Epithelial cell of esophagus (primary cell): ENCODE results near the gene ITGBL1.
"Not testable (repeated sequence)": the region's sequence is repeated elsewhere in the genome, so short reads cannot be mapped to it uniquely, and the experiment has no call there.

Experiments used
- DNase-seq: peaks from one replicate; pipeline ENCODE4 v3.0.0; 2010; ENCODE audit warnings: low read depth
- H3K4me3 ChIP-seq: 2 replicates; pipeline ENCODE4 v1.5.1; 2011; ENCODE audit warnings: mild to moderate bottlenecking, low read length, control low read depth
- TF ChIP-seq, protein P1 (sequence below): IDR thresholded peaks from 2 replicates; pipeline ENCODE4 v1.5.1; 2011; ENCODE audit warnings: low read depth, mild to moderate bottlenecking, low read length, control low read depth, inconsistent platforms; ENCODE audit not compliant: insufficient read depth; ENCODE audit errors: missing control alignments

Gene ITGBL1

DNA sequence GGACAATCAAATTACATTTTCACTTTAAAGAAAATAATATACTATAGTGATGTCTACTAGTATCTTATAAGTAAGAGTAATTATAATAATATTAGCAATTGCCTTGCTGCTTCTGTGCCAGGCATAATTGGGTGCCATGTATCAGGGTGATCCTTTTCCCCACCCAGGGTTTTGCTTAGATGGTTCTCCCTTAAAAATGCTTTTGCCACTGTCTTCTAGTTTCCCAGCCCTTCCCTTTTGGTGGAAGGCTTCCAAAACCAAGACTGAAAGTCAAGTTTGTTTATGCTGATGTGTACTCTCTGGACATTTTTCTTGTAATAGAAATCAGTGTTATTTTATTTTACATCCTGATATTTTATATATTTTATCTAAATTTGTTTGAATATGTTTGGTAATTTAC lies 77.8 kb downstream of the ITGBL1 start:
- TF ChIP-seq, protein P1, sequence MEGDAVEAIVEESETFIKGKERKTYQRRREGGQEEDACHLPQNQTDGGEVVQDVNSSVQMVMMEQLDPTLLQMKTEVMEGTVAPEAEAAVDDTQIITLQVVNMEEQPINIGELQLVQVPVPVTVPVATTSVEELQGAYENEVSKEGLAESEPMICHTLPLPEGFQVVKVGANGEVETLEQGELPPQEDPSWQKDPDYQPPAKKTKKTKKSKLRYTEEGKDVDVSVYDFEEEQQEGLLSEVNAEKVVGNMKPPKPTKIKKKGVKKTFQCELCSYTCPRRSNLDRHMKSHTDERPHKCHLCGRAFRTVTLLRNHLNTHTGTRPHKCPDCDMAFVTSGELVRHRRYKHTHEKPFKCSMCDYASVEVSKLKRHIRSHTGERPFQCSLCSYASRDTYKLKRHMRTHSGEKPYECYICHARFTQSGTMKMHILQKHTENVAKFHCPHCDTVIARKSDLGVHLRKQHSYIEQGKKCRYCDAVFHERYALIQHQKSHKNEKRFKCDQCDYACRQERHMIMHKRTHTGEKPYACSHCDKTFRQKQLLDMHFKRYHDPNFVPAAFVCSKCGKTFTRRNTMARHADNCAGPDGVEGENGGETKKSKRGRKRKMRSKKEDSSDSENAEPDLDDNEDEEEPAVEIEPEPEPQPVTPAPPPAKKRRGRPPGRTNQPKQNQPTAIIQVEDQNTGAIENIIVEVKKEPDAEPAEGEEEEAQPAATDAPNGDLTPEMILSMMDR, result no peak
- no peak for DNase-seq
- H3K4me3 ChIP-seq, result no peak overlapping the region

DNA sequence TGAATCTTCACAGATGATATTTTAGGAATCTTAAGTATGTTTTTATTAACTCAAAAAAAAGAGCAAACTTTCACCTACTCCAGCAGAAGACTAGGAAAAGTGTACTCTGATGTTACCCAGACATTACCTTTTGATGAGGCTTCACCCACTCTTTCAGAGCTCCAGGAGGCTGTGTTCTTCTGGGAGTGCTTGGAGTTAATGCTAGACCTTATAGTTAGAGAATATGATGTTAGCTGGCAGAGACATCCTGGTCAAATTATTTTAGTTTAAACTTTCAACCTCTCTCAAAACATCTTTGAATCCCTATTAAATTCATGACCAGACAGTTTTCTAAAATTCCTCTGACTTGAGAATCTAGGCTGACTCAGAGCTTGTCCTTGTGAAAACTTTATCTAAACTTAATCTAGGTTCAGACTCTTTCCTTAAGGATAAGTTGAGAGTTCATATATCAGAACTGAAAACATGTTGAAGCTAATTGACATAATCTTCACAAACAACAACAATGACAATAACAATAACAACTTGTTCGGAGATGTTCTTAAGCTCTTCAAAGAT lies 82.8 kb downstream of the ITGBL1 start:
- TF ChIP-seq, protein P1, result no peak
- no peak overlapping the region for H3K4me3 ChIP-seq
- no peak for DNase-seq

DNA sequence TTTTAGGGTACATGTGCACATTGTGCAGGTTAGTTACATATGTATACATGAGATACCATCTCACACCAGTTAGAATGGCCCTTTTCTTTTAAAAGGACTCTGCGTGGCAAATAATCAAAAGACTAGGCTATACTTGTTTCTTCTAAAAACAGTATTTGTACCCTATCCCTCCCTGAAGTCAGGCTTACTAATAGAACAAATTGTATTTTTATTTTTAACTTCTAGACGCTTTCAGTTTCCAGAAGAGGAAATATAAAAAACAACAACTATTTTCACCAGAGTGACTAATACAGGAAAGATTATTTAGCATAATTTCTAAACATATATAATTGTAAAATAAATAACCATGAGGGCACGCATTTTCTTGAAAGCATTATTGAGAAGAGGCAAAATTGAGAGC lies 83.6 kb downstream of the ITGBL1 start:
- DNase-seq, result no peak
- TF ChIP-seq, protein P1, result no peak
- H3K4me3 ChIP-seq, result no peak overlapping the region

DNA sequence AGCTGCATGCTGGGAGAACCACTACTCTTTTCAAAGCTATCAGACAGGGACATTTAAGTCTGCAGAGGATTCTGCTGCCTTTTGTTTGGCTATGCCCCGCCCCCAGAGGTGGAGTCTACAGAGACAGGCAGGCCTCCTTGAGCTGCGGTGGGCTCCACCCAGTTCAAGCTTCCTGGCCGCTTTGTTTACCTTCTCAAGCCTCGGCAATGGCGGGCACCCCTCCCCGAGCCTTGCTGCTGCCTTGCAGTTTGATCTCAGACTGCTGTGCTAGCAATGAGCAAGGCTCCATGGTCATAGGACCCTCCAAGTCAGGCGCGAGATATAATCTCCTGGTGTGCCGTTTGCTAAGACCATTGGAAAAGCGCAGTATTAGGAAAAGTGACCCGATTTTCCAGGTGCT lies 92.1 kb downstream of the ITGBL1 start:
- H3K4me3 ChIP-seq, DNase-seq: not testable (repeated sequence)

DNA sequence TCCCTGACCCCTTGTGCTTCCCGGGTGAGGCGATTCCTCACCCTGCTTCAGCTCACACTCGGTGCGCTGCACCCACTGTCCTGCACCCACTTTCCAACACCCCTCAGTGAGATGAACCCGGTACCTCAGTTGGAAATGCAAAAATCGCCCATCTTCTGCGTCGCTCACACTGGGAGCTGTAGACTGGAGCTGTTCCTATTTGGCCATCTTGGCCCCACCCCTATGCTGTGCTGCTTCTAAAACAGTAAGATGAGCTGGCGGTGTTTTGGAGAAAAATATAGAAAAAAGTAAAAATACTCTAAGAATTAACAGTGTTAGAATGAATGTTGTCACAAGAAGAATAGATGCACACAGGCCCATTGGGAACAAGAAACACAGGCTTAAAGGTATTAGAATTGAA lies 92.5 kb downstream of the ITGBL1 start:
- TF ChIP-seq, protein P1, result no peak
- no peak overlapping the region for H3K4me3 ChIP-seq
- DNase-seq, result no peak

DNA sequence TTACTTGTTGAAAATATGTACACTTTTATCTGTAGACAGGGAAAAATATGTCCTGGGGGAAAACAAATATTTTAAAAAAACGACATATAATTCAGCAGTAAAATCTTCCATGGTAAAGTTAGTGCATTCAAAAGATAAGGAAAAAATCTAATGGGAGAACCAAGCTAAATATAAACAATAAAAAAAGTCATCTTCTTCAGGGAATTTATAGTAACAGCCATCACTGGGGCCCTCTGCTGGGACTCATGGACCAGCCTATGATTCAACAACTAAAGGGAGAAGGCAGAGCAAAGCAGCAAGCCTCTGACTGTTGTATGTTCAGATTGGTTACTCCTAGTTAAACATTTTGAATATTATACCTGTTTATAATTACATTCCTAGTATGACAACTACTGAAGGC lies 93.0 kb downstream of the ITGBL1 start:
- DNase-seq, result no peak
- TF ChIP-seq, protein P1, result no peak

DNA sequence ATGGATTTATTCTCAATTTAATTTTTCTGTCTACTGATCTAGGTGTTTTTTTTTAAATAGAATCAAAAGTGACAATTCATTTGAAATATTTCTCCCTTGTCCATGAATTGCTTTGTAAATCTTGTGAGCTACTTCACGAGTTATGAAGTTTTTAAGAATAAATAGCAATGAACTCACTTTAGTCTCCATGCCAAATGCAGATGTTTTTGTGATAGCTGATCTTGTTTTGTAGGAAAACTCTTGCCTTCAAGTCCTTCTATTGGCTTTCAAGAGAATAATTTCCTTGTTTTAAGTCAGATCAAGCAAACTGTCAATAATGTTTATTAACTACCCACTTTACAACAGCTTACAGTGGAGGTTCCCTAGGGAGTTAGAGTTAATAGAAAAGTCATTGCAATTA lies 99.8 kb downstream of the ITGBL1 start:
- TF ChIP-seq, protein P1, result no peak
- H3K4me3 ChIP-seq, result no peak overlapping the region

More for the DNA sequence above, 93.0 kb downstream of the ITGBL1 start:
- no peak overlapping the region for H3K4me3 ChIP-seq

More for the DNA sequence above, 99.8 kb downstream of the ITGBL1 start:
- no peak for DNase-seq
